Measurements from ENCODE around the gene KSR2. TPM values are rescaled to one million over a fixed set of nuclear protein-coding genes. Genes with fewer than 3 reads are reported as not detected.

The KSR2 gene
- total RNA-seq, 2 donors from 2014 or later, result 1.1 to 2.0 TPM

- WGBS, 2 experiments (ENCODE audit: insufficient coverage in 1 of 2, insufficient read length in 1 of 2), result 90 to 100% methylated on average over 3 to 6 of the region's 6 CpGs
- H3K9me3 Mint-ChIP-seq, result no peaks in the 10 kb centered on the region
- H3K4me3 Mint-ChIP-seq, result no peak overlapping the region
- no peak overlapping the region for H3K27ac ChIP-seq (ENCODE audit: low read depth, low read length)
- no peak overlapping the region for H3K9ac ChIP-seq (ENCODE audit: extremely low read depth, low read length, poor library complexity, severe bottlenecking)
- no peak for DNase-seq
- H3K36me3 ChIP-seq (ENCODE audit: control insufficient read depth, insufficient read depth, low read length), result no peaks in the 10 kb centered on the region
- no peaks in the 10 kb centered on the region for H3K36me3 Mint-ChIP-seq (ENCODE audit: low read depth)
- H3K4me1 Mint-ChIP-seq, result no peaks in the 10 kb centered on the region
- H3K27me3 ChIP-seq (ENCODE audit: control insufficient read depth, insufficient read depth, low read length, poor library complexity, severe bottlenecking), result no peaks in the 10 kb centered on the region
- no peaks in the 10 kb centered on the region for H3K4me1 ChIP-seq (ENCODE audit: control insufficient read depth, insufficient read depth, low read length)
- TF ChIP-seq, protein P1, sequence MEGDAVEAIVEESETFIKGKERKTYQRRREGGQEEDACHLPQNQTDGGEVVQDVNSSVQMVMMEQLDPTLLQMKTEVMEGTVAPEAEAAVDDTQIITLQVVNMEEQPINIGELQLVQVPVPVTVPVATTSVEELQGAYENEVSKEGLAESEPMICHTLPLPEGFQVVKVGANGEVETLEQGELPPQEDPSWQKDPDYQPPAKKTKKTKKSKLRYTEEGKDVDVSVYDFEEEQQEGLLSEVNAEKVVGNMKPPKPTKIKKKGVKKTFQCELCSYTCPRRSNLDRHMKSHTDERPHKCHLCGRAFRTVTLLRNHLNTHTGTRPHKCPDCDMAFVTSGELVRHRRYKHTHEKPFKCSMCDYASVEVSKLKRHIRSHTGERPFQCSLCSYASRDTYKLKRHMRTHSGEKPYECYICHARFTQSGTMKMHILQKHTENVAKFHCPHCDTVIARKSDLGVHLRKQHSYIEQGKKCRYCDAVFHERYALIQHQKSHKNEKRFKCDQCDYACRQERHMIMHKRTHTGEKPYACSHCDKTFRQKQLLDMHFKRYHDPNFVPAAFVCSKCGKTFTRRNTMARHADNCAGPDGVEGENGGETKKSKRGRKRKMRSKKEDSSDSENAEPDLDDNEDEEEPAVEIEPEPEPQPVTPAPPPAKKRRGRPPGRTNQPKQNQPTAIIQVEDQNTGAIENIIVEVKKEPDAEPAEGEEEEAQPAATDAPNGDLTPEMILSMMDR (conservative IDR thresholded peaks at IDR 0.05), result no peak
- H3K4me3 ChIP-seq (ENCODE audit: low read length), result no peak overlapping the region
- no peak overlapping the region for H3K27ac Mint-ChIP-seq
- H3K9me3 ChIP-seq (ENCODE audit: control insufficient read depth, low read length), result no peaks in the 10 kb centered on the region
- no peaks in the 10 kb centered on the region for H3K27me3 Mint-ChIP-seq (ENCODE audit: insufficient read depth)
These were observed 46.6 kb downstream of the KSR2 start for GRCh38 chr12:117921929-117922777.

- TF ChIP-seq, protein P1 (conservative IDR thresholded peaks at IDR 0.05), result no peak
- H3K27me3 Mint-ChIP-seq (ENCODE audit: insufficient read depth), result no peaks in the 10 kb centered on the region
- no peaks in the 10 kb centered on the region for H3K4me1 ChIP-seq (ENCODE audit: control insufficient read depth, insufficient read depth, low read length)
- no peaks in the 10 kb centered on the region for H3K9me3 ChIP-seq (ENCODE audit: control insufficient read depth, low read length)
- no peaks in the 10 kb centered on the region for H3K36me3 Mint-ChIP-seq (ENCODE audit: low read depth)
- H3K36me3 ChIP-seq (ENCODE audit: control insufficient read depth, insufficient read depth, low read length), result no peaks in the 10 kb centered on the region
- DNase-seq, result no peak
- WGBS, 2 experiments (ENCODE audit: insufficient coverage in 1 of 2, insufficient read length in 1 of 2), result 83 to 100% methylated on average over 1 to 2 of the region's 2 CpGs
- no peak overlapping the region for H3K4me3 ChIP-seq (ENCODE audit: low read length)
- no peaks in the 10 kb centered on the region for H3K27me3 ChIP-seq (ENCODE audit: control insufficient read depth, insufficient read depth, low read length, poor library complexity, severe bottlenecking)
- no peaks in the 10 kb centered on the region for H3K9me3 Mint-ChIP-seq
- no peak overlapping the region for H3K27ac Mint-ChIP-seq
- H3K9ac ChIP-seq (ENCODE audit: extremely low read depth, low read length, poor library complexity, severe bottlenecking), result no peak overlapping the region
- no peak overlapping the region for H3K4me3 Mint-ChIP-seq
- no peaks in the 10 kb centered on the region for H3K4me1 Mint-ChIP-seq
- no peak overlapping the region for H3K27ac ChIP-seq (ENCODE audit: low read depth, low read length)
These were observed 49.3 kb downstream of the KSR2 start for GRCh38 chr12:117919479-117919878.

GRCh38 chr12:117914686-117915085, 54.1 kb downstream of the KSR2 start:
- WGBS, 2 experiments (ENCODE audit: insufficient coverage in 1 of 2, insufficient read length in 1 of 2), result 79 to 87% methylated on average over 4 of the region's 4 CpGs
- no peaks in the 10 kb centered on the region for H3K4me1 Mint-ChIP-seq
- DNase-seq, result no peak
- TF ChIP-seq, protein P1 (conservative IDR thresholded peaks at IDR 0.05), result no peak
- no peak overlapping the region for H3K9ac ChIP-seq (ENCODE audit: extremely low read depth, low read length, poor library complexity, severe bottlenecking)
- no peaks in the 10 kb centered on the region for H3K36me3 ChIP-seq (ENCODE audit: control insufficient read depth, insufficient read depth, low read length)
- H3K36me3 Mint-ChIP-seq (ENCODE audit: low read depth), result no peaks in the 10 kb centered on the region
- peaks cover 9% of the 10 kb centered on the region for H3K9me3 Mint-ChIP-seq
- H3K4me3 Mint-ChIP-seq, result no peak overlapping the region
- no peak overlapping the region for H3K4me3 ChIP-seq (ENCODE audit: low read length)
- peaks cover 3% of the 10 kb centered on the region for H3K27me3 Mint-ChIP-seq (ENCODE audit: insufficient read depth)
- no peaks in the 10 kb centered on the region for H3K4me1 ChIP-seq (ENCODE audit: control insufficient read depth, insufficient read depth, low read length)
- H3K27ac ChIP-seq (ENCODE audit: low read depth, low read length), result no peak overlapping the region
- no peaks in the 10 kb centered on the region for H3K27me3 ChIP-seq (ENCODE audit: control insufficient read depth, insufficient read depth, low read length, poor library complexity, severe bottlenecking)
- peaks cover 7% of the 10 kb centered on the region for H3K9me3 ChIP-seq (ENCODE audit: control insufficient read depth, low read length)
- no peak overlapping the region for H3K27ac Mint-ChIP-seq

All from endodermal cell (in vitro differentiated cells).